T-helper 9 cell (primary cell): ENCODE data around the gene TMEM63B.
"Not testable (repeated sequence)": the region's sequence is repeated elsewhere in the genome, so short reads cannot be mapped to it uniquely, and the experiment has no call there.

Experiments
- DNase-seq: peaks from one replicate; pipeline ENCODE4 v3.0.0-alpha.2; 2020
- total RNA-seq, 2 donors: gene quantifications; one replicate each; lab custom pipeline; 2026; lab: John Stamatoyannopoulos, UW

The TMEM63B gene
- 20.1 to 24.9 reads per million in 2 donors for total RNA-seq

GRCh38 chr6:44127186-44128019 lies at the start of gene TMEM63B, which contains the start of gene MRPL14:
TMEM63B (plus strand) TSS chr6:44127554; CDS start chr6:44134585, 7,031 bp downstream.
MRPL14 (minus strand) TSS chr6:44127452; CDS start chr6:44116611, 10,841 bp downstream.
- peak; percentile 89 for DNase-seq

GRCh38 chr6:44078219-44078826 lies 49.0 kb upstream of the TMEM63B start:
- no peak for DNase-seq

- peak; percentile 59 for DNase-seq
Observed at GRCh38 chr6:44078827-44079671, 48.3 kb upstream of the TMEM63B start.

- no peak for DNase-seq
Observed at GRCh38 chr6:44079672-44080071, 47.7 kb upstream of the TMEM63B start.

- no peak for DNase-seq
Observed at GRCh38 chr6:44080561-44081521, 46.5 kb upstream of the TMEM63B start.

GRCh38 chr6:44081753-44082152 lies 45.6 kb upstream of the TMEM63B start:
- no peak for DNase-seq

- DNase-seq: no peak
Observed at GRCh38 chr6:44082872-44083321, 44.5 kb upstream of the TMEM63B start.

GRCh38 chr6:44084231-44085014 lies 42.9 kb upstream of the TMEM63B start:
- no peak for DNase-seq

- no peak for DNase-seq
Observed at GRCh38 chr6:44085219-44085618, 42.1 kb upstream of the TMEM63B start.

GRCh38 chr6:44086931-44087574 lies 40.3 kb upstream of the TMEM63B start:
- DNase-seq: no peak

GRCh38 chr6:44087623-44088022 lies 39.7 kb upstream of the TMEM63B start:
- no peak for DNase-seq

- DNase-seq: no peak
Observed at GRCh38 chr6:44088827-44089590, 38.3 kb upstream of the TMEM63B start.

- DNase-seq: no peak
Observed at GRCh38 chr6:44090465-44090864, 36.9 kb upstream of the TMEM63B start.

GRCh38 chr6:44091356-44091755 lies 36.0 kb upstream of the TMEM63B start:
- not testable (repeated sequence) for DNase-seq

GRCh38 chr6:44091981-44092884 lies 35.1 kb upstream of the TMEM63B start:
- DNase-seq: no peak

GRCh38 chr6:44093066-44093465 lies 34.3 kb upstream of the TMEM63B start:
- DNase-seq: no peak

GRCh38 chr6:44093750-44094402 lies 33.5 kb upstream of the TMEM63B start:
- no peak for DNase-seq
